MM.1S (cell line): ENCODE measurements around the gene KRTAP5-8.

Experiments
- CTCF ChIP-seq: fragments of 300-600 bp; sonication (generic); IDR thresholded peaks from 2 replicates; pipeline ENCODE4 v1.5.1; 2016; ENCODE audit warnings: antibody characterized with exemption, low read length, mixed read lengths
- EZH2 ChIP-seq: fragments of 300-600 bp; sonication (generic); optimal IDR thresholded peaks from 2 replicates; pipeline ENCODE3; 2017; ENCODE audit warnings: low read depth, mild to moderate bottlenecking, antibody characterized with exemption, low read length, mixed read lengths
- EZH2phosphoT487 ChIP-seq: fragments of 300-600 bp; sonication (generic); IDR thresholded peaks from 2 replicates; pipeline ENCODE4 v1.6.1; 2018; ENCODE audit warnings: antibody characterized with exemption, low read length

DNA sequence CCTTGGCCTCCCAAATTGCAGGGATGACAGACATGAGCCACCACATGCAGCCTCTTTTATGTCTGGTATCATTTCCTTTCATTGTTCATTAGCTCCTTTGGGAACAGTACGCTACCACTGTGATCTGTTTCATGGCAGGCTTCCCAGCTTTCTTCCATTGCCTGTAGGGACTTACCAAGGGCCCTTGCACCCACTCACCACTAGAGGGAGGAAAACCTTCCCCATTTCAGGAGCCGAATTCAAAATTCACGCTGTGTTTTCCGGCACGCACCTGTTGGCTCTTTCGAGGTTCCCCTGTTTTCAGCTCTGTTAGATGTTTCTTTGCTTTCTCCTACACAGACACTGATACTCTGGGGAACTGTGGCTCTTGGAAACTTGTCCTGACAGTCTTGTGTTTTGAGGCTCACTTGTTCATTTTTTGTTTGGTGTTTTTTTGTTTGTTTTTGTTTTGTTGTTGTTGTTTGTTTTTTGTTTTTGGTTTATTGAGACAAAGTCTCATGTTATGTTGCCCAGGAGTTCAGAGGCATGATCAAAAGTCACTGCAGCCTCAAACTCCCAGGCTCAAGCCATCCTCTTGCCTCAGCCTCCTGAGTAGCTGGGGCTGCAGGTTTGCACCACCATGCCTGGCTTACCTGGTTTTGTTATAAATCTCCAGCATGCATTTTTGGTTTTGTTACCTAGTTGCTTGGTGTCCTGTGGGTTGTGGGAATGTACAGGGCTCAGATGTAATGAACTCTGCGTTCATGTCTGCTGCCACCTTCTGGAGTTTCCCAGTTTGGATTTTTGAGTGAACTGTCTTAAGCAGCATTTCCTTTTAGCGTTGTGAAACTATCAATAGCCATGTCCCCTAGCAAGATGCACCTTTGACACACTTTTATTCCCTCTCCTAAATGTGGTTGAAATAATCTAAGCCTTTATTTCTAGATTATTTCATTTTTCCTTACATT is 42.5 kb downstream of the KRTAP5-8 start:
- TF ChIP-seq CTCF, result peak; percentile 74
- TF ChIP-seq EZH2, result no peak
- TF ChIP-seq EZH2phosphoT487, result no peak
